GM18511 (cell line): Measurements from ENCODE around the gene RALY.
"Not testable (repeated sequence)": the region's sequence is repeated elsewhere in the genome, so short reads cannot be mapped to it uniquely, and the experiment has no call there.

ENCODE experiments used
- ATAC-seq: cut with Tn5 transposase; IDR thresholded peaks from one replicate; pipeline ENCODE4 v1.9.1; 2021; ENCODE audit warnings: mild to moderate bottlenecking, moderate library complexity; ENCODE audit not compliant: unreplicated experiment

Gene RALY

GRCh38 chr20:34132491-34132890, 138.8 kb downstream of the RALY start:
- ATAC-seq: not testable (repeated sequence)

- ATAC-seq: not testable (repeated sequence)
Measured at GRCh38 chr20:34132943-34133342, 139.2 kb downstream of the RALY start.

GRCh38 chr20:34133365-34133860, 139.7 kb downstream of the RALY start:
- ATAC-seq: not testable (repeated sequence)
